Glomerular visceral epithelial cell (primary cell): ENCODE results near the gene ASTN1.

Experiments used
- DNase-seq: peaks from one replicate; pipeline ENCODE4 v3.0.0-alpha.2; 2016; ENCODE audit errors: extremely low spot score

The ASTN1 gene

GRCh38 chr1:176993587-176993986 lies 170.9 kb downstream of the ASTN1 start:
- no peak for DNase-seq

DNA sequence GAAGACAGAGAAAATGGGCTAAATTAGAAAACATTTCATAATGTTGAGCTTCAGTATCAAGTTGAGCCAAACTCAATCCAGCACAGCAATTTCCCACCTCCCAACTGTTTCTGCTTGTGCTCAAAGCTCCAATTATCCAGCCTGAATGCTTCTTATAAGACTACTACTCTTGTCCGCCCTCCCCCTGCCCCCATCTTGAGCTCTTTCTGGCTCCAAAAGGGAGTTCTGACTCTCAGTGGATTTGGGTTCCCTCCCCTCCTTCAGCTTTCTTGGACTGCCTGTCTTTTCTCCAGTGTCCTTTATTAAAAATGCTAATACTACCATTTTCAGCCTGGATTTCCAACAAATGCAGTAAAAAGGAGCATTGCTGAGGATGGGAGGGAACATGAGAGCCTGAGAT lies 174.8 kb downstream of the ASTN1 start:
- no peak for DNase-seq

DNA sequence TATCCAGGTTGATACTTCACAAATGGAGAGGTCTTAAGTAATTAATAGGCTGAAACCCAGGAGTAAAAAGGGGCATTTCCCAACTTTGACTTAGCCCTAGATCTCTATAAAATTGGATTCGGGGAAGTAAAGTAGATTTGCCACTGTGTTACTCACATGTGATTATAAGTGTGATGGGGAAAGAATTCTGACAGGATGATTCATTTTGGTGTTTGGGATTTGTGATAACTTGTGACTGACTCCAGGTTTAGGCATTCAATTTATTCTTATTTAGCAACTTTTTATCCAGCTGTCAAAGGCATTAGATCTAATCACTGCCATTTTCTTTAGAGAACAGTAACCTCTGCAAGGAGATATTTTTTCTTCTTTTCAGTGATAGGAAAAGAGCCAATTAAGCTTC lies 175.5 kb downstream of the ASTN1 start:
- DNase-seq, result no peak

DNA sequence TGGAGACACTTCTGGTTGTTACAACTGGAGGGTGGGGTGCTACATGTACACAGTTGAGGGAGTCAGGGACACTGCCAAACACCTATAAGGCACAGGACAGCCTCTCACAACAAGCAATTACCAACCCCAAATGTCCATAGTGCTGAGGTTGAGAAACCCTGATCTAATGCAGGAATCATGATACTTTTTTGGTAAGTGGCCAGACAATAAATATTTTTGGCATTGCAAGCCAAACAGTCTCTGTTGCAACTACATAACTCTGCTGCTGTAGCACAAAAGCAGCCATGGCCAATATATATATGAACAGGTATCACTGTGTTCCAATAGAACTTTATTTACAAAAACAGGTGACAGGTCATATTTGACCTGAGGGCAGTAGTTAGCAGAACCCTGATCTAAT lies 177.5 kb downstream of the ASTN1 start:
- no peak for DNase-seq

DNA sequence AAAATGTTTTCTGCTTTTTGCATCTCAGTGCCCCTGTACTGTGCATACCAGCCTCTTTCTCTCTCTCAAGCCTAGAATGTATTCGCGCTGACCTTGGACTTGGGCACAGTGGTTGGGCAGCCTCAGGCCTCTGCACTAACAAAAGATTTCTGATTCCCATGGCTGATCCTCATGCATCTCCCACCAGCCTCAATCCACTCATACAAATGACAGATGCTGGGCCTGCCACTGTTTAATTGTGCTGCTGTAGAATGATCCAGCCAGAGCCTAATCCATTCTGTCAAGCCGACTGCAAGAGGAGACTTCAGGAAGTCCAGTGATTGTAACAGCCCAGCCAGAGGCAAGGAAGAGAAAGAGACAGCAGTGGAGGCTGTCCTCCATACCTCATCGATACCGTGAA lies 180.8 kb downstream of the ASTN1 start:
- DNase-seq, result no peak

DNA sequence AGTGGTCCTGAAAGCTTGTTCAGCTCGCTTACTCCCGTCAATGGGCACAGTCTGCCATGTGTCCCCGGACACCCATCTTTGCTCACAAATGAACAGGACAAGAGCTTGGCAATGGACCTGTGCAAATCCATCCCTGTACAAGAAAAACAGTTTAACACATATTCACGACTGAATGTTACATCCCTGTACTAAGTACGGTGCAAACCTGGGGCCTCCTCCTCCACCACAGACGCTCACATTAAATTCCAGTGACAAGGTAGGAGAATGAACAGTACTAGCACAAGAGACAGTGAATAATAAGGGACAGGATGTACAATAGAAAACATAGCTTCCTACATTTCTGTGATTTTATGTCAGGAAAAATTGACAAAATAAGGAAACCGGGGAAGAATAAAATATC lies 187.7 kb downstream of the ASTN1 start:
- no peak for DNase-seq

- no peak for DNase-seq
Observed at GRCh38 chr1:176976225-176976624, 188.3 kb downstream of the ASTN1 start.

GRCh38 chr1:176964687-176965086 lies 199.8 kb downstream of the ASTN1 start:
- no peak for DNase-seq

GRCh38 chr1:176963181-176963580 lies 201.3 kb downstream of the ASTN1 start:
- DNase-seq, result no peak

DNA sequence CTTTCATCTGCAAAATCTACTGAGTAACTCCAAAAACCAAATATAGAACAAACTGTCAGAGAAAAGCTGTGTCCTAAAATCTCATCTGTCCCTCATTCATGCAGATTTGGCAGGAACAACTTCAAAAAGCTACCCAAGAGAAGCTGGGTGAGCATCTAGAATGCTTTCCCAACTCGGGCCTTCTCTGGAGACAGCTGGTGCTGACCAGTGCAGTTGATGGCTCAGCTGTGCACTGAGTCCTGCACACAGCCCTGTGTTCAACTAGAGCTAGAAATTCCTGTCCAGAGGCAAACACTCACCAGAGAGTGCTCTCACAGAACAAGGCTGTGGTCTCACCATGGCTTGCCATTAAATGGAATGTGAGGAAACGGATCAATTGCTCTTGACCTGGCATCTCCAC lies 202.8 kb downstream of the ASTN1 start:
- no peak for DNase-seq

GRCh38 chr1:176959191-176959820 lies 205.2 kb downstream of the ASTN1 start:
- no peak for DNase-seq

DNA sequence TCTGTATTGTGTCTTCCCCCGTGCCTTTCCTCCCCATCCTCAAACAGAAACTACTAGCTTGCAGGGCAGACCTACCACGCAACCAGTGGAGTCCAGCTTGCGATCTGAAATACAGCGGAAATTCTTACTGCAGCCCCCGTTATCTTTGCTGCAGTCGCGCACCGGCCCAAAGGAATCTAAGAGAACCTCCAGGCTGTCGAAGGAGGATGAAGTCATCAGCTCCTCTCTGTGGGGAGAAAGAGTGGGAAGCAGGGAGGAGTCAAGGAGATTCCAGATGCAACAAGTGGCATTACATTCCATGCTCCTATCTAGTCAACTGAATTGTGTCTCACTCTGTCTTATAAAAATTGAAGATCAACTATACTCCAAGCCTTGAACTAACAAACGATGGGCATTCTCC lies 206.9 kb downstream of the ASTN1 start:
- no peak for DNase-seq

DNA sequence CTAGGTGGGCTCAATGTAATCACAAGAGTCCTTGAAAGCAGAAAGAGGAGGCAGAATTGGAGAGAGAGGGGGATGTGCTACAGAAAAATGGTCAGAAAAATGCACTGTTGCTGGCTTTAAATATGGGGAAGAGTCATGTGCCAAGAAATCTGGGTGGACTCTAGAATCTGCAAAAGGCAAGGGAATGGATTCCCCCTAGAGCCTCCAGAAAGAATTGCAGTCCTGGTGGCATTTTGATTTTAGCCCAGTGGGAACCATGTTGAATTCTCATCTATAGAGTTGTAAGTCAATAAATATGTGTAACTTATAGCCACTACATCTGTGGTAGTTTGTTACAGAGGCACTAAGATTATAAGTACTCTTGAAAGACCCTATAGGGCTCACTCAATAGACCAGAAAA lies 210.3 kb downstream of the ASTN1 start:
- no peak for DNase-seq

- no peak for DNase-seq
Observed at GRCh38 chr1:176950736-176951324, 213.7 kb downstream of the ASTN1 start.

GRCh38 chr1:176949033-176949662 lies 215.4 kb downstream of the ASTN1 start:
- DNase-seq, result peak; percentile 45

- no peak for DNase-seq
Observed at GRCh38 chr1:176944606-176945005, 219.9 kb downstream of the ASTN1 start.

- DNase-seq, result no peak
Observed at GRCh38 chr1:176943783-176944182, 220.7 kb downstream of the ASTN1 start.

- no peak for DNase-seq
Observed at GRCh38 chr1:176942346-176942745, 222.2 kb downstream of the ASTN1 start.

- DNase-seq, result no peak
Observed at GRCh38 chr1:176939993-176940392, 224.5 kb downstream of the ASTN1 start.

GRCh38 chr1:176938375-176938774 lies 226.1 kb downstream of the ASTN1 start:
- DNase-seq, result no peak

DNA sequence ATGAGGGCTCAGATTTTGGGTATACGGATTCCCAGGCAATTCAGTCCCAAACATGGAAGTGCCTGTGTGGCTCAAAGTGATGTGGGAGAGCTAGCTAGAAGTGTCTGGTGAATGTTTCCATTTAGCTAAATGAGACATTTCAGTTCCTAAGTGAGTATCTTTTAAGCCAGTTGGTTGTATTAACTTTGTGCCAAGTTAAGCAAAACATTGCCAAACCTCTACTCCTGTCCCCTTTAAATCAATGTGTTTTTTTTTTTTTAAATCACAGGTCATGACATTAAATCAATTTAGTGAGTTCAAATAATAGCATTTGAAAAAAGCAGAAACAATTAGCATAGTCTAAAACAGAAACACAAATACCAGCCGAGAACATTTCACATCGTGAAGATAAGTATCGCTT lies 230.1 kb downstream of the ASTN1 start:
- no peak for DNase-seq

DNA sequence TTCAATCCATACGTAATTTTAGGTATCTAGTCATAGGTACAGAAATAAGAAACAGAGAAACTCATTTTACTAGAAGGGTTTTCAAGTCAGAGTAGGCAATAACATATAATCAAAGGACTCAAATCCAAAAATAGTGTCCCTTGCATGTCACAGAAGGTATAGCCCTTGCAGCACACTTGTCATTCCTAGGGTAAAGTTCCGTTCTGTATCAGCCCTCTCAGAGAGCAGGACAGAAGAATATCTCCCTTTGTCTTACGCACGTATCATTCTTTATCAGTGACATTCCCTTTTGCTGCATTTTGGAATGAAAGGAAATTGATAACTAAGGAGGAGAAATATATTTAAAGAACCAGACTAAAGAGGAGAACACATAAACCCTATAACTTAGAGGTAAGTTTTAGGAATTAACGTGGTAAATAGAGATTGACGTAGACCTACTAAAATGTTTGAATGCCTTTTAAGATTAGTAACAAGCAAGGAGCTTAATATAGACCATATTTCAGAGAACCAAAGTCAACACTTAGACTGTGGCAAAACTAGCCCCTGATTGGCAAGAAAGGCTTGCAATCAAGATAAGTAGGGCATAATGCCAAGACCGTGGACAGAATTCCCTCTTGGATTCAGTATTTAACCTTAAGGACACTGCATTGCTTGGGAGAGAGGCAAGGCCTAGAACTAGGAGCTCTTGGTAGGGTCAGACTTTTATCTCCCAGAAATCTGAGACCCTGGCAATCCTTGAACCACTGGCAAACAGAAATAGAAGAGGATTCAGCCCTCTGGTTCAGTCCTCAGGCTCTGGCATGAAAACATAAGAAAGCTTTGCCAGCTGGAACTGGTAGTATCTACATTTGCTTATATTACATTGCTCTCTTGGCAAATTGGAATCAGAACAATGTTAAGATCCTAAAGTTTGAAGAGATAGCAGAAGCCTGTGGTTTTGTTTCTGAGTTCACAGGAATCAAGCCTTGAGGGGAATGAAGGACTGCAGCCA lies 232.1 kb downstream of the ASTN1 start:
- DNase-seq, result no peak
